Occipital lobe (tissue), 2 donors: ENCODE results near the gene ST6GALNAC6. TPM values are rescaled to one million over a fixed set of nuclear protein-coding genes. Genes with fewer than 3 reads are reported as not detected.

Experiments used
- DNase-seq: peaks from one replicate; lab custom pipeline; 2025; lab: John Stamatoyannopoulos, UW
- total RNA-seq: library from RNA; depleted of rRNA; stranded (reverse); fragments of >200 nt; gene quantifications from one replicate; pipeline ENCODE4 v1.2.3, GENCODE V29; 2014

The ST6GALNAC6 gene
- 31.8 TPM for total RNA-seq

- DNase-seq = peak; percentile 44
Measured at GRCh38 chr9:127899128-127899943, at the start of gene ST6GALNAC6. Gene ST6GALNAC6 (minus strand): TSS chr9:127899603. CDS start chr9:127897981, 1,622 bp downstream.

- DNase-seq = no peak
Measured at GRCh38 chr9:127947841-127948710, 48.7 kb upstream of the ST6GALNAC6 start.

GRCh38 chr9:127946728-127947127 is 47.3 kb upstream of the ST6GALNAC6 start:
- no peak for DNase-seq

- DNase-seq = no peak
Measured at GRCh38 chr9:127945942-127946341, 46.5 kb upstream of the ST6GALNAC6 start.

GRCh38 chr9:127945338-127945737 is 45.9 kb upstream of the ST6GALNAC6 start:
- DNase-seq = no peak

GRCh38 chr9:127944586-127945218 is 45.3 kb upstream of the ST6GALNAC6 start:
- DNase-seq = no peak

- DNase-seq = peak; percentile 79
Measured at GRCh38 chr9:127943731-127944144, 44.3 kb upstream of the ST6GALNAC6 start.

- no peak for DNase-seq
Measured at GRCh38 chr9:127943011-127943662, 43.7 kb upstream of the ST6GALNAC6 start.

GRCh38 chr9:127942216-127943010 is 43.0 kb upstream of the ST6GALNAC6 start:
- DNase-seq = no peak

- no peak for DNase-seq
Measured at GRCh38 chr9:127941961-127942215, 42.5 kb upstream of the ST6GALNAC6 start.

- no peak for DNase-seq
Measured at GRCh38 chr9:127941062-127941960, 41.9 kb upstream of the ST6GALNAC6 start.

GRCh38 chr9:127940593-127940992 is 41.2 kb upstream of the ST6GALNAC6 start:
- no peak for DNase-seq

- DNase-seq = no peak
Measured at GRCh38 chr9:127938298-127938690, 38.9 kb upstream of the ST6GALNAC6 start.

- peak; percentile 66 for DNase-seq
Measured at GRCh38 chr9:127937388-127938297, 38.2 kb upstream of the ST6GALNAC6 start, which contains the start of gene DPM2. Gene DPM2 (minus strand): TSS chr9:127937854. CDS start chr9:127937820, 34 bp downstream.

GRCh38 chr9:127937056-127937387 is 37.6 kb upstream of the ST6GALNAC6 start:
- no peak for DNase-seq

GRCh38 chr9:127936347-127936852 is 37.0 kb upstream of the ST6GALNAC6 start:
- no peak for DNase-seq

- no peak for DNase-seq
Measured at GRCh38 chr9:127935765-127936221, 36.4 kb upstream of the ST6GALNAC6 start.

GRCh38 chr9:127934986-127935385 is 35.6 kb upstream of the ST6GALNAC6 start:
- DNase-seq = no peak
